Effector memory CD4-positive, alpha-beta T cell (primary cell): ENCODE results near the gene SH3PXD2B.
A peak's percentile ranks its signal among the peaks of the same experiment; 100 is the strongest.

ENCODE experiments used
- DNase-seq, 3 donors: peaks; one replicate each; pipeline ENCODE4 v3.0.0-alpha.2; 2020
- H3K27ac ChIP-seq: 2 replicates; pipeline ENCODE4 v1.7.0; 2013; ENCODE audit warnings: mild to moderate bottlenecking, low read length, moderate library complexity; ENCODE audit not compliant: insufficient read depth, poor library complexity, severe bottlenecking
- H3K27me3 ChIP-seq: replicated peaks from 2 replicates; pipeline ENCODE4 v1.7.0; 2013; ENCODE audit warnings: mild to moderate bottlenecking, low read length; ENCODE audit not compliant: insufficient read depth, control insufficient read depth, poor library complexity, severe bottlenecking
- H3K36me3 ChIP-seq: 2 replicates; pipeline ENCODE4 v1.7.0; 2013; ENCODE audit warnings: mild to moderate bottlenecking, low read length, moderate library complexity; ENCODE audit not compliant: control insufficient read depth, insufficient read depth
- H3K4me1 ChIP-seq: 2 replicates; pipeline ENCODE4 v1.7.0; 2013; ENCODE audit warnings: low read length, mild to moderate bottlenecking; ENCODE audit not compliant: control insufficient read depth, insufficient read depth, poor library complexity, severe bottlenecking
- H3K4me3 ChIP-seq: 2 replicates; pipeline ENCODE4 v1.7.0; 2013; ENCODE audit warnings: low read length, low read depth, mild to moderate bottlenecking; ENCODE audit not compliant: insufficient read depth, poor library complexity, severe bottlenecking
- H3K9me3 ChIP-seq: 2 replicates; pipeline ENCODE4 v1.7.0; 2013; ENCODE audit warnings: mild to moderate bottlenecking, low read length, moderate library complexity; ENCODE audit not compliant: control insufficient read depth

Gene SH3PXD2B

DNA sequence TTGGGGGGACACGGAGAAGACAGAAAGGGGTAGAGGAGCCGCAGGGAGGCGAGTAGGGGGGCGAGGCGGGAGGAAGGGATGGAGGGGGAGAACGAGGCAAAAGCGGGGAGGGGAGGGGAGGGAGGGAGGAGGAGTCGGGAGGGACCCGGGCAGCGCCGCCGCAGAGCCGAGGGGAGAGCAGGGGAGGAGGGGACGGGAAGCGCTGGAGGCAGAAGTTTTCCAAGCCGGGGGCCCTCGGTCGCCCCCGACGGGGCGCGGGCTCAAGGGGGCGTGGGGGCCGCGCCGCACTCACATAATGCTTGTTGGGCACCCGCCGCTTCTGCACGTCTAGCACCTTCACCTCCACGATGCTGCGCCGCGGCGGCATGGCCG is 353 bp downstream of the SH3PXD2B start:
- no peak overlapping the region for H3K27ac ChIP-seq
- no peaks in the 10 kb centered on the region for H3K9me3 ChIP-seq
- DNase-seq = no peak
- peaks cover 8% of the 10 kb centered on the region for H3K27me3 ChIP-seq
- H3K4me3 ChIP-seq = peak overlapping the region; percentile 46
- H3K36me3 ChIP-seq = no peaks in the 10 kb centered on the region
- H3K4me1 ChIP-seq = peaks cover 5% of the 10 kb centered on the region

DNA sequence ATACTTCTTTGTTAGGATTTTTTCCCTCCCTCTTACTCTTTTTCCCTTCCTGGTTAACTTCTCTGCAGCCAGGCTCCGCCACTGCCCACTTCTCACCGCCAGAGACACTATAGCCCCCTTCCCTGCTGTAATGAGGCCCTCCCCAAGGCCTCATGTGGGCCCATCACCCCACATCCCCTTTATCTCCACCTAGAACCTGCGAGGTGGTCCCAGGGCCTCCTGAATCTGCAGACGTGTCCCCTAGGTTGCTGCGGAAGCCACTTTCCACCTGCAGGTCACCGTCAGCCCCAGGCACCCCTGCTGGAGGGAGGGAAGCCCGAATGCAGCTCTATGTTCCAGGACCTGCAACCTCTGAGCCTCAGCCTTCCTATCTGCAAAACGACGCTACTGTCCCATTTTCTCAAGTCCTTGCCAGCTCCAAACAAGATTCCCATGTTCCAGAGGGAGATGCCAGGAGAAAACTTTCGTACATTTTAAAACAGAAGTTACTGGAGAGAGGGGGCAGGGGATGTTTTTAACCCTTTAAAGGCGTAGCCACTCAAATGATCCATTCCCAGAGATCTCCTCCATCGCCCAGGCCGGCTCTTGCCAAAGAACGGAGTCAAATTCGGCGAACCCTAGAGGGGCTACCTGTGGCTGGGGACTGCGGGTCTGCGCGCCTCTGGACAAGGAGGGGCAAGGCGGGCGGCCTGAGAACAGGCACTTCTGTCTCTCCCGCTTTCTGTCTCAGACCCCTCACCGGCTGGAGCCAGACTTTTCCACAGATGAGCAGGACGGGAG is 929 bp downstream of the SH3PXD2B start:
- H3K27ac ChIP-seq = no peak overlapping the region
- peak overlapping the region; percentile 46 for H3K4me3 ChIP-seq
- peaks cover 5% of the 10 kb centered on the region for H3K4me1 ChIP-seq
- no peaks in the 10 kb centered on the region for H3K36me3 ChIP-seq
- H3K9me3 ChIP-seq = no peaks in the 10 kb centered on the region
- H3K27me3 ChIP-seq = peaks cover 8% of the 10 kb centered on the region
- DNase-seq = no peak

- Histone ChIP-seq H3K4me1 (peaks cover 5% of the 10 kb centered on the region), H3K9me3 (no peaks in the 10 kb centered on the region), H3K27me3 (peaks cover 8% of the 10 kb centered on the region), H3K4me3 (no peak overlapping the region), H3K36me3 (no peaks in the 10 kb centered on the region), H3K27ac (no peak overlapping the region)
- no peak for DNase-seq
Observed at GRCh38 chr5:172452398-172453205, 1.7 kb downstream of the SH3PXD2B start.

DNA sequence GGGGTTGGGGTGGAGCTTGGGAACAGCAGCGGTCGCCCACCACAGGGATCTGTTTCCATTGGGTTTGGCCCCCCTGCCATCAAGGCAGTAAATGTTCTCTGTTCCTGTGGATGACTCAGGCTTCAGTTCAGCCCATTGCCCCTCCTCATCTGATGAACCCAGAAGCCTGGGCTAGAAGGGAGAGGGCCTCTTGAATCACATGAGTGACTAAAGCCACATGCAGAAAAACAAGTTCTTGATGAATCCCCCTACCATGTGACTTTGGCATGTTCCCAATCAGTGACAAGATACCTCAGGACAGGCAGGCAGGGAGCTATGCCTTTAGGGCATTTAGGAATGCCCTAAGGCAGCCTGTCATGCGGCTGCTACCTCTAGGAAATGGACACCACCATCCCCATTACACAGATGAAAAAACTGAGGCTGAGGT is 2.5 kb downstream of the SH3PXD2B start:
- Histone ChIP-seq H3K36me3 (no peaks in the 10 kb centered on the region), H3K27me3 (peaks cover 9% of the 10 kb centered on the region), H3K4me1 (peaks cover 5% of the 10 kb centered on the region), H3K4me3 (no peak overlapping the region), H3K9me3 (no peaks in the 10 kb centered on the region), H3K27ac (no peak overlapping the region)
- no peak for DNase-seq

- Histone ChIP-seq H3K4me3 (no peak overlapping the region), H3K9me3 (no peaks in the 10 kb centered on the region), H3K27ac (no peak overlapping the region), H3K27me3 (peaks cover 12% of the 10 kb centered on the region), H3K4me1 (peaks cover 5% of the 10 kb centered on the region), H3K36me3 (no peaks in the 10 kb centered on the region)
- DNase-seq = peak in 1 of 3 donors; percentile 24
Observed at GRCh38 chr5:172450861-172451695, 3.2 kb downstream of the SH3PXD2B start.

DNA sequence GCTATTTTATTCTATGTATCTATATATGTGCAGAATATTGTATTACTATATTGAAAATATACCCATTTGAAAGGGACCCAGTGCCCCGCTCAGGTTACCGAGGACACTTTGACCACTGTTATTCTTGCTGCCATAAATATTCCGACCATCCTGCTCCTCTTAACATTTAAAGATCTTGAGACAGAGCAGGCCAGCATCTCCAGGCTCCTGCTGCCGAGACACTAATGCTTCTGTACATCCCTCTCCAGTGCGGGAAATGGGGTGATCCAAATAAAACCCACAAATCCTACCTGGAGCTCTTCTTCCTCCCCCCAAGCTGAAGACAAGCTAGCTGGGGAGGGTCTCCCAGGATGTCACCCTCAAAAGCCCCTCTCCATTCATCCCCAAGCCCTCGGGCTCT is 3.9 kb downstream of the SH3PXD2B start:
- Histone ChIP-seq H3K27ac (no peak overlapping the region), H3K36me3 (no peaks in the 10 kb centered on the region), H3K4me1 (peaks cover 5% of the 10 kb centered on the region), H3K9me3 (no peaks in the 10 kb centered on the region), H3K4me3 (no peak overlapping the region), H3K27me3 (peaks cover 12% of the 10 kb centered on the region)
- DNase-seq = no peak

- peaks cover 5% of the 10 kb centered on the region for H3K4me1 ChIP-seq
- no peak overlapping the region for H3K4me3 ChIP-seq
- H3K27ac ChIP-seq = no peak overlapping the region
- H3K27me3 ChIP-seq = peaks cover 12% of the 10 kb centered on the region
- no peaks in the 10 kb centered on the region for H3K9me3 ChIP-seq
- no peak for DNase-seq
- H3K36me3 ChIP-seq = no peaks in the 10 kb centered on the region
Observed at GRCh38 chr5:172448999-172449398, 5.3 kb downstream of the SH3PXD2B start.

GRCh38 chr5:172447646-172448365 is 6.5 kb downstream of the SH3PXD2B start:
- DNase-seq = no peak
- Histone ChIP-seq H3K36me3 (no peaks in the 10 kb centered on the region), H3K9me3 (no peaks in the 10 kb centered on the region), H3K27ac (no peak overlapping the region), H3K4me3 (no peak overlapping the region), H3K27me3 (peaks cover 4% of the 10 kb centered on the region), H3K4me1 (no peaks in the 10 kb centered on the region)

GRCh38 chr5:172446336-172447051 is 7.8 kb downstream of the SH3PXD2B start:
- peaks cover 4% of the 10 kb centered on the region for H3K27me3 ChIP-seq
- H3K27ac ChIP-seq = no peak overlapping the region
- H3K9me3 ChIP-seq = no peaks in the 10 kb centered on the region
- H3K4me1 ChIP-seq = no peaks in the 10 kb centered on the region
- DNase-seq = no peak
- no peak overlapping the region for H3K4me3 ChIP-seq
- no peaks in the 10 kb centered on the region for H3K36me3 ChIP-seq
